ENCODE results near the gene RFPL3.
"Not testable (repeated sequence)": the region's sequence is repeated elsewhere in the genome, so short reads cannot be mapped to it uniquely, and the experiment has no call there.

The RFPL3 gene

DNA sequence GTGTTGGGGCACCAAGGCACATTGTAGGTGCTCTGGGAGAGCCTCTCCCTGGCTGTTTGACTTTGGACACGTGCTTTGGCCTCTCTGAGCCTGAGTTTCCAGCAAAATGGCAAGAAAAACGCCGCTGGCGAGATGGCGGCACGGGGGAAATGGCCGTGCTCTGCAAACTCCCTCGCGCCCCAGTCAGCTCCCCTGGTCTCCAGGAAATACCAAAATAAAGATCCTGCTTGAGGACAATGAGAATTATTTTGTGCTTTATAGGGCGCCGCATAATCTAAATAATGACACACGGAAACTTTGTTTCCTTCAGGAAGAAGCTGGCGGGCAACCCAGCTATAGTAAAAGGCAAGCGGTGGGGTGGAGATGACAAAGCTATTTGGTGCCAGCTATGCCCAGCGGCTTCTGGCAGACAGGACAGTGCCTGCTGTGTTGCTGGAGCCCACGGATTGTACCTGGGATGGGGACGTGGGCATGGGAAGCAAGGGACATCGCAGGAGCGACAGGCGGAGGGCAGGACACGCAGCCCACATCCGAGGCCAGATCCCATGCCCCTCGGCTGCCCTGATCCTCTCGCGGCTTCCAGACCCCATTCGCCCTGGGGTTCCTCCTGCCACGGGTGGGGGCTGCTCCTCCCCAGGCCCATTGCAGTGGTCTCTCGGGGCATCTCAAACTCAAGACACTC, 26.3 kb upstream of the RFPL3 start:
- DNase-seq = no peak

DNA sequence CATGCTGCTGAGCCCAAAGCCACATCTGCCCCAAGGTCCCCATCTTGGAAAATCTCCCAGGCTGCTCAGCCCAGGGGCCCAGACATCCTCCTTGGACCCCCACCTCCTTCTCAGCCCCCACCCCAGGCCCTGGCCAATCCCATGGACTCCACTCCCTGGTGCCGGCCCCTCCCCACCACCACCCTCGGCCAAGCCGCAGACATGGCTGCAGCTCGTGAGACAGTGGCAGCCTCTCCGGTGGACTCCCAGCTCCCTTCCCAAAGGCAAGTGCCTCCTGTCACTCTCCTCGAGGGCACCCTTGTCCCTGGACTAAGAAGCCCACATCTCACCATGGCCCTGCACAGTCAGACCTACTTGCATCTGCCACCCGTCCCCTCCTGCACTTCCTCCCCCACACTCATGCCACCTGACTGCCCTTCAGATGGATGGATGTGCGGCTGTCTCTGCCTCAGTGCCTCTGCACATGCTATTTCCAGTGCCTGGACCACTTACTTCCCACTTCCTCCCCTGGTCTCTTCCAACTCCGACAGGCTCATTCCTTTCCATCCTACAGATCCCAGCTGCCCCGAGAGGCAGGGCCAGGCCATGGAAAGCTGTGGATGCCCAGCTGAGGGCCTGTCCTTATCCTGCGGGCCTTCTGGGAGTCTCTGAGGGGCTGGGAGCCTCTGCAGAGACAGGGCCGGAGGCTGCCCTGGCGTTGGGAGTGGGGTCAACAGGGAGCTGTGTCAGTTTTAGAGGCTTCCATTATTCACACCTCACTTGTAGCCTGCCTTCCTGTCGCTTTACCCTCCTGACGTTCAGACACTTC, 25.5 kb upstream of the RFPL3 start:
- DNase-seq = no peak

DNA sequence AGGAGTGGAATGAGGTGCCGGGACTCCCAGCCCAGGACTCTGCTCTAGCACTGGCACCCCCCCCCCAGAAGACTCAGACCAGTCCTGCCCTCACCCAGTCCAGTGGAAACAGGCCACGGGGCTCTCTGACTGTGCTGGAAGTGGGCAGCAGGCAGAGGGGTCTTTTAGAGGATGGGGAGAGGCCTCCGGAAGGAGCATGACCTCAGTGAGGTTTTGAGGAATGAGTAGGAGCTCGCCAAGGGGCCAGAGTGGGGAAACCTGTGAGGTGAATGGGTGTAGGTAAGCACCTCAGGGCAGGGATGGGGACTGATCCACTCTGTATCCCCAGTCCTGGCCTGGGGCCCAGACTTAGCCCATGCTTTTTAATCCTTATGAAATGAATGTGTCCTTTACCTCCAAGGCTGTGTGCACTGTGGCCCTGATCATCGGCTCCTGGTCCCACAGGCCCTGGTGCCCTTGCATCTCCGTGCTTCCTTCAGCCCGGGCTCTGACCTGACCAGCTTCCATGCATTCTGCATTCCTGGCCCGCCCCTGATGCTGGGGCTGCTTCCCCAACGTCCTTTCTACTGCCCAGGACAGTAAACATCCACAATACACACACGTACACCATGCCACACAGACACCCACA, 24.4 kb upstream of the RFPL3 start:
- DNase-seq = no peak

DNA sequence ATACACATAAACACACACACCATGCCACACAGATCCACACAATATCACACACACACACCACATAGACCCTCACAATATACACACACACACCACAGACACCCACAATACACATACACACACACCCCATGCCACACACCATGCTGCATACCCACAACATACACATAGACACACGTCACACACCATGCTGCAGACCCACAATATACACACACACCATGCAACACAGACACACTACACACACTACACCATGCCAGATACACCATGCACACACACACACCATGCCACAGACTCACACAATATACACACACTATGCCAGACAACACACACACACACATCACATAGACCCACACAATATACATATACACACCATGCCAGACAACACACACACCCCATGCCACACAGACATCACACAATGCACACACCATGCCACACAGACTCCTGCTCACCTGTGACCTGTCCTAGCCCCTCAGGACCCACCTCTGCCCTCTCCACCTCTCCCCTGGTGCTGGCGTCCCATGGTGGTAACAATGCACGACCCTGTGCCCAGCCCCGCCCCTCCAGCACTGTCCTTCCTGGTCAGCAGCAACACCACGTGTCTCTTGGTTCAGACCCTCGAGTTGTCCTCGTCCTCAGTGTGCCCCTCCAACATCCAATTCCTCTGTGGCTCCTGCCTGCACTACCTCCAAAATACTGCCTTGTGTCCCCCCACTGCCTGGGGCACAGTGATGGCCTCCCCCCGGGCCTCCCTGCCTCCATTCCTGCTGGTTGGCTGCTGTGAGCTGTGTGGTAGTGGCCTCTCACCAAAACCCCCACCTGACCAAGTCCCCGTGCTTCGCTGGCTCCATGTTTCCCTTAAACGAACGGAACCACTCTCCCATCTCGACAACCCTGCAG, 23.7 kb upstream of the RFPL3 start:
- no peak for DNase-seq

- no peak for DNase-seq
Measured at GRCh38 chr22:32334660-32335365, 22.9 kb upstream of the RFPL3 start.

GRCh38 chr22:32335471-32335870, 22.2 kb upstream of the RFPL3 start:
- no peak for DNase-seq

DNA sequence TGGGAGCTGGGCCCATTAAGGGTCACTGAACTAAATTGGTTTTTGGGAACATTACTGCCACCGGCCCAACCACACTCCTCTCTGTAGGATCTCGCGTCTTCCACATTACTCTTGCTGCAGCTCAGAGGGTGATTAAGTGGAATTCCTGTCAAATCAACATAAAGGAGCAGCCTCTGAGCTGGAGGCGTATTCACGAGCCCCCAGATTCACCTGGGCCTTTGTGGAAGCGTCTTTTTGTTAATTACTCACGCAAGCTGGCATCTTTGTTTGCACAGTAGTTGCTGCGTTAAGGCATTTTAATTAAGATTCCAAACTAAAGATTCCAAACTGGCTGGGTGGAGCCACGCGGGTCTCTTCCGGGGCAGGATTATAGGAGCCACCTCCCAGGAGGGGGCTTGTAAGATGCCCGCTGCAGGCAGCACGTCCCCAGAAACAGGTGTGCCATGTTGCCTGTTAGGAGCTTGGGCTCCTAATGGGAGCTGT, 21.5 kb upstream of the RFPL3 start:
- no peak for DNase-seq

GRCh38 chr22:32336771-32337424, 20.8 kb upstream of the RFPL3 start:
- no peak for DNase-seq

DNA sequence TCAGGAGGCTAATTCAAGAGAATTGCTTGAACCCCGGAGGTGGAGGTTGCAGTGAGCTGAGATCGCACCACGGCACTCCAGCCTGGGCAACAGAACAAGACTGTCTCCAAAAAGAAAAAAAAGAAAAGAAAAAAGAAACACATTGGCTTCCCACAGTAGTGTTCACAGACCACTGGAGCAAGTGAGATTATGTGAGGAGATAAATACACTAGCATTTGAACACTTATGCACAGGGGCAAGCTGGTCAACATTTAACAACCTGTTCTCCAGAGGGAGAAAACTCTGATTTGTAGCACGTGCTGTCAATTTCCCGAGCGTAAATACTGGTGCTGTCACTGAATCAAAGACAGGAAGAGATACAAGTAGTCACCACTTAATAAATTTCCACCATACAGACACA, 20.2 kb upstream of the RFPL3 start:
- DNase-seq = not testable (repeated sequence)

GRCh38 chr22:32338757-32339156, 18.9 kb upstream of the RFPL3 start:
- no peak for DNase-seq

GRCh38 chr22:32339190-32340012, 18.3 kb upstream of the RFPL3 start:
- no peak for DNase-seq

GRCh38 chr22:32340411-32340810, 17.3 kb upstream of the RFPL3 start:
- no peak for DNase-seq

DNA sequence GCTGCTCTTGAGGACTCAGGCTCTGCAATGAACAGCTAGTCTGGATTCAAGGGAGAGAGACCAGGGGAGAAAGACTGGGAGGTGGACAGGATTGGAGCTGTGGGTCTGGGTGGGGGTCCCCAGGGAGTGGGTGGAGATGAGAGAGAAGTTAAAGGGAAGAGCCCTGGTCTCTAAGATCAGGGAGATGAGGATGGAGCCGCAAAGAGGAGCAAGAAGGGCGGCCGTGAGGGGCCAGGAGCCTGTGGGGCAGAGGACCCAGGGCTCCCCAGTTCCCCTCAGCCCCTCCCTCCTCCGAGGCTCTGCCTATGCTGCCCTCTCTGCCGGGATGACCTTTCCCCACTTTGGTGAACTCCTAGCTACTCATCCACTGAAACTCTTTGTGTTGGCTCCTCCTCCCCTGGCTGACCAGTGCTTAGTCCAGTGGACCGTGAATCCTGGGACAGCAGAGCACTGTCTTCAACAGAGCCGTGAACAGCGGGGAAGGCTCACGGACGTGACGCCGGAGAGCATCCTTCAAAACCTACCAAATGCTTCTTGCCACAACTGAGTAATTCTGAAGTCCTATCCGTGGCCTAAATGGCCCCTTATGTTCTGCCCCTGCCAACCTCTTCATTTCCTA, 16.4 kb upstream of the RFPL3 start:
- DNase-seq = no peak

GRCh38 chr22:32342977-32343376, 14.7 kb upstream of the RFPL3 start:
- no peak for DNase-seq

GRCh38 chr22:32343941-32344340, 13.7 kb upstream of the RFPL3 start:
- no peak for DNase-seq

DNA sequence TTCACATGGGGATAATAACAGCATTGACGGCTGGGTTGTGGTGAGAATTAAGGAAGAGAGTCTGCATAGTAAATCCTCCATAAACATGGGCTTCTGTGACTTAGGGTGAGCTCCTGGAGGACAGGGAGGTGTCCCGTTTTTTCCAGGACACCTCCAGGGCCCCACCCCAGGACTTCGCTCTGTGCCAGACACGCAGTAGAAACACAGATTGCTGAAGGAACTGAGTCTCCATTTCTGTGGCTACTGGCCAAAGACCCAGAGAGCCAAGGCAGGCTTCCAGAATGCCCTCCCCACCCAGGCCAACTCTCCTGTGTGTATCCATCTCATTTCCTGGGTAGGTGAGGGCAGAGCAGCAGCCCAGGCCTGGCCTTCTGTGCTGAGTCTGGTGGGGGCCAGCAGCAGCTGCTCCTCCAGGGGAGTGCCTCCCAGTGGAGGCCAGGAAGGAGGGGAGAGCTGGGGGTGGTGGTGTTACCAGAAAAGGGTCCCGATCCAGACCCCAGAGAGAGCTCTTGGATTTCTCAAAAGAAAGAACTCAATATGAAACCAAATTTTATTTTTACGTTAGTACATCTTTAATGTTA, 9.5 kb upstream of the RFPL3 start:
- no peak for DNase-seq

DNA sequence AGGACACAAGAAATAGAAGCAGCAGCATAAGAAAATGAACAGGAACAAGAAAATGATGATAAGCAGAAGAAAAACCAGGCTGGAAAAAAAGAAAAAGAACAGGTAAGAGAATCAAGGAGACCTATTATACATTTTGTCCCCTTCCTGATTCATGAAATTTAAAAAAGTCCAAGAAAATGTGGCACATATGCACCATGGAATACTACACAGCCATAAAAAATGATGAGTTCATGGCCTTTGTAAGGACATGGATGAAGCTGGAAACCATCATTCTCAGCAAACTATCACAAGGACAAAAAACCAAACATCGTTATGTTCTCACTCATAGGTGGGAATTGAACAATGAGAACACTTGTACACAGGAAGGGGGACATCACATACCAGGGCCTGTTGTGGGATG, 5.8 kb upstream of the RFPL3 start:
- DNase-seq = not testable (repeated sequence)

DNA sequence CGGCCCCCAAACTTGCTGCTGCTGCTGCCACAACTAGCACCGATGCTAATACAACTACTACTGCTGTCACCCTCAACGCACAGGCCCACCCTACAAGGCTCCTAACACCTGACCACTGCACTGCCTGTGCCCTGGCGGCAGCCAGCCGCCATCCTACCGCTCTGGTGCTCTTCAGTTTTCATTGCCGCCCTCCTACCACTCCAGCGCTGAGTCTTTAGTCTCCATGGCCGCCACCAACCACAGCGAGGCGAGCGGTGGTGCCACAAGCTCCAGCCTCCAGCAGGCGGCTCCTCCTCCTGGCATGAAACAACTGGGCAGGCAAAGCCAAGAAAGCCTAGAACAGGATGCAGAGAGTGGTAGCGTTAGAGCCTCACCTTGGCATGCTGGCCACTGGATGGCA, 5.0 kb upstream of the RFPL3 start:
- no peak for DNase-seq

- no peak for DNase-seq
Measured at GRCh38 chr22:32353292-32353691, 4.4 kb upstream of the RFPL3 start.

DNA sequence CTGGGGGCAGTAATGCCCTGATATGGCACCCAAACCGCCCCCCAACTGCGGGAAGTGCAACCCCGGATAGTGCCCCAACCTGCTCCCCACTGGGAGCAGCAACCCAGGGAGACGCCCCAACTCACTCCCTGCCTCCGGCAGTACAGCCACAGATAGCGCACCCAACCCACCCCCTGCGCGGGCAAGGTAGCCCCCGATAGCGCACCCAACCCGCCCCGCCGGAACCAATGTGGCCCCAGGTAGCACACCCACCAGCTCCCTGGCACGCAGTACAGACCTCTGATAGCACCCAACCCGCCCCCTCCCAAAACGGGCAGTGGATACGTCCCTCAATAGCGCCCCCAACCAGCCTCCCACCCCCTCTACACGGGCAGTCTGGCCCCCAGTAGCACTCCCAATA, 3.8 kb upstream of the RFPL3 start:
- DNase-seq = no peak
